ENCODE data around the gene MYO16. TPM values are rescaled to one million over a fixed set of nuclear protein-coding genes. Genes with fewer than 3 reads are reported as not detected.
A peak's percentile ranks its signal among the peaks of the same experiment; 100 is the strongest.

The MYO16 gene
- total RNA-seq, 1 experiment from 2014 or later = 0.05 TPM

- Histone ChIP-seq H3K27ac (peak overlapping the region; percentile 66), H3K4me3 (no peak overlapping the region), H3K9me3 (replicated peaks) (no peaks in the 10 kb centered on the region), H3K4me1 (replicated peaks) (peaks cover 61% of the 10 kb centered on the region), H3K36me3 (no peaks in the 10 kb centered on the region), H3K27me3 (replicated peaks) (no peaks in the 10 kb centered on the region)
- peak; percentile 97 to 99 for DNase-seq (ENCODE audit: low read depth in 1 of 2, low spot score in 2 of 2)
Measured at GRCh38 chr13:109146912-109147647, 517.7 kb downstream of the MYO16 start.

DNA sequence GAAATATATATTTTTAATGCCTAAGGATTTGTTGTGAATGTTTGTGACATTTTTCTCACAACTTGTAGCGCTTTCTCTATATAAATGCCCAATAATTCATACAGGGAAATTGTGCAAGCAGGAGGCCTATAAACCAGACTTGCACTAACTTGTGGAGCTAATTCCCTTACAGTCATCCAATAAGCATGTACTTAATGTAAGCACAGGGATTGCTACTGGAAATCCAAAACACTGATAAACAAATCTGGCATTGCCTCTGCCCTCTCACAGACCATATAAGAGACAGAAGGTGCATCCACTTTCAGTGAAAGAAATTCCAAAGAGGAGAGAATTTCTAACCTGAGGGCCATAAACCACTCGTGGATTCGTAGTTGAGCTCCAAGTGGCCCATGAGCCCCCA is 518.8 kb downstream of the MYO16 start:
- Histone ChIP-seq H3K27me3 (replicated peaks) (no peaks in the 10 kb centered on the region), H3K4me1 (replicated peaks) (peaks cover 72% of the 10 kb centered on the region), H3K36me3 (no peaks in the 10 kb centered on the region), H3K27ac (peak overlapping the region; percentile 66), H3K9me3 (replicated peaks) (no peaks in the 10 kb centered on the region), H3K4me3 (no peak overlapping the region)
- peak; percentile 81 to 95 for DNase-seq (ENCODE audit: low read depth in 1 of 2, low spot score in 2 of 2)

DNA sequence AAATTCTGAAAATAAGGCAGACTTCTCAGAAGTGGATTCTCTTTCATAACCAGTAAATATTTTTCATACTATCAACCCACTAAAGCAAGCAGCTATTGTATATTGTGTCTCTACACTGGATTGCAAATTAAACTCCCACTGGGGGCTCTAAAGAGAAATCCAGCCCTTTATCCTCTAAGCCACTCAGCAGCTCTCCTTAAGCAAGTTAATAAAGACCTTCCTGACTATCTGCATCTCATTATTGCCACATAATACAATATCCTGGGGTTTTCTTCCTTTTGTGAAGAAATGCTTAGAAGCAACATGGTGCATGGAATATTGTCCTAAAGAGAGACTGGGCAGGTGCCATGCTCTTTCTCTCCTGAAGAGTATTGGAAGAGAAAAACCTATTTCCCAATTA is 521.3 kb downstream of the MYO16 start:
- Histone ChIP-seq H3K4me3 (no peak overlapping the region), H3K27me3 (replicated peaks) (no peaks in the 10 kb centered on the region), H3K9me3 (replicated peaks) (no peaks in the 10 kb centered on the region), H3K4me1 (replicated peaks) (peaks cover 95% of the 10 kb centered on the region), H3K36me3 (no peaks in the 10 kb centered on the region), H3K27ac (peak overlapping the region; percentile 97; the same call in 1 of the 2 replicates)
- no peak for DNase-seq (ENCODE audit: low read depth in 1 of 2, low spot score in 2 of 2)

- Histone ChIP-seq H3K4me1 (replicated peaks) (peaks cover 95% of the 10 kb centered on the region), H3K27ac (peak overlapping the region; percentile 97), H3K27me3 (replicated peaks) (no peaks in the 10 kb centered on the region), H3K4me3 (no peak overlapping the region), H3K9me3 (replicated peaks) (no peaks in the 10 kb centered on the region), H3K36me3 (no peaks in the 10 kb centered on the region)
- DNase-seq (ENCODE audit: low read depth in 1 of 2, low spot score in 2 of 2) = peak; percentile 62 to 90
Measured at GRCh38 chr13:109151255-109151654, 521.8 kb downstream of the MYO16 start.

GRCh38 chr13:109151696-109152095 is 522.3 kb downstream of the MYO16 start:
- no peaks in the 10 kb centered on the region for H3K27me3 ChIP-seq (replicated peaks)
- peak overlapping the region; percentile 97 for H3K27ac ChIP-seq
- no peaks in the 10 kb centered on the region for H3K9me3 ChIP-seq (replicated peaks)
- DNase-seq (ENCODE audit: low read depth in 1 of 2, low spot score in 2 of 2) = peak; percentile 90 to 91
- H3K4me1 ChIP-seq (replicated peaks) = peaks cover 95% of the 10 kb centered on the region
- H3K36me3 ChIP-seq = no peaks in the 10 kb centered on the region
- H3K4me3 ChIP-seq = no peak overlapping the region

DNA sequence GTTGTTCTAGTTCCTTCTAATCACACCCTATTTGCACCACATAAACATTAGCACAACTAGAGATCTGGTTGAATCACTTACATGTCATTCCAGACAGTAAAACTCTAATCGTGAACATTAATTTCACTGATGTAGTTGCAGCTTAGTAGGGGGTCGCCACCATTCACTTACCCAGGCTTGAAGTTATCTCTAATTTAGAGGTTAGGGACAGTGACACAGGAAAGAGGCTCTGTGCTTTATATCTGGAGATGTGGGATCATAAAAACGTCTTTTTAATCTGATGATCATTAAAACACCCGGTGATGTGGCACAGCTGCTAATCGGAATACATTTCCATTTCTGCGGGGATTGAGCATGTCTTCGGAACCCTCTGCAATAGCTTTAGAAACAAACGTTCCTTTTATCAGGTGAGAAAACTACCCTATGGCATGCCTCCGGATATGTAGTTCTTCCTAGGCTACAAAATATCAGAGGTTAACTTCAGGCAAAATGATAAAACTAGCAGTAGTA is 523.0 kb downstream of the MYO16 start:
- Histone ChIP-seq H3K9me3 (replicated peaks) (no peaks in the 10 kb centered on the region), H3K4me1 (replicated peaks) (peaks cover 95% of the 10 kb centered on the region)

DNA sequence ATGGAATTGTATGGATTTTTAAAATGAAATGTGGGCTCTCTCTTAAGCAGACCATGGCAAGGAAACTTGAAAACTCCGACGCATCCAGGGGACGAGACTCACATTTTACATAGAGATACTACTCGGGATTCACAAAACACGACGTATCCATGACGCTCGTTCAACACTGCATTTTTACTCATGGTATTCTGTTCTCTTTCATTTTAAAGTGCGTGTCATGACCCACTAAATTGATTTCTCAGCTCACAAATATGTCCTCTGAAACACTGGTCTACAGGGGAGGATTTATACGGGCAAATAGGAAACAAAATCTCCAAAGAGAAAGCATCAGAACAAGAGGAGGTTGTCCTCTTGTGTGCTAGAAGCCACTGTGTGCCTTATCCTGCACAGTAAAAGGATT is 523.5 kb downstream of the MYO16 start:
- DNase-seq (ENCODE audit: low read depth in 1 of 2, low spot score in 2 of 2) = peak; percentile 67 to 83

More for the DNA sequence above, 523.0 kb downstream of the MYO16 start:
- Histone ChIP-seq H3K27me3 (replicated peaks) (no peaks in the 10 kb centered on the region), H3K36me3 (no peaks in the 10 kb centered on the region), H3K4me3 (no peak overlapping the region), H3K27ac (peak overlapping the region; percentile 97)
- peak in 1 of 2 experiments; percentile 50 for DNase-seq (ENCODE audit: low read depth in 1 of 2, low spot score in 2 of 2)

GRCh38 chr13:109154146-109154545 is 524.7 kb downstream of the MYO16 start:
- no peaks in the 10 kb centered on the region for H3K36me3 ChIP-seq
- no peaks in the 10 kb centered on the region for H3K9me3 ChIP-seq (replicated peaks)
- H3K4me1 ChIP-seq (replicated peaks) = peaks cover 82% of the 10 kb centered on the region
- peak overlapping the region; percentile 97 for H3K27ac ChIP-seq
- peak in 1 of 2 experiments; percentile 100 for DNase-seq (ENCODE audit: low read depth in 1 of 2, low spot score in 2 of 2)
- no peaks in the 10 kb centered on the region for H3K27me3 ChIP-seq (replicated peaks)
- peak overlapping the region; percentile 0; the same call in 1 of the 2 replicates for H3K4me3 ChIP-seq

More for the DNA sequence above, 523.5 kb downstream of the MYO16 start:
- Histone ChIP-seq H3K4me1 (replicated peaks) (peaks cover 95% of the 10 kb centered on the region), H3K27ac (peak overlapping the region; percentile 97), H3K9me3 (replicated peaks) (no peaks in the 10 kb centered on the region), H3K27me3 (replicated peaks) (no peaks in the 10 kb centered on the region), H3K36me3 (no peaks in the 10 kb centered on the region), H3K4me3 (no peak overlapping the region)

GRCh38 chr13:109154546-109154945 is 525.1 kb downstream of the MYO16 start:
- Histone ChIP-seq H3K36me3 (no peaks in the 10 kb centered on the region), H3K27me3 (replicated peaks) (no peaks in the 10 kb centered on the region), H3K27ac (peak overlapping the region; percentile 97), H3K9me3 (replicated peaks) (no peaks in the 10 kb centered on the region), H3K4me1 (replicated peaks) (peaks cover 80% of the 10 kb centered on the region), H3K4me3 (peak overlapping the region; percentile 0; the same call in 1 of the 2 replicates)
- peak; percentile 97 to 100 for DNase-seq (ENCODE audit: low read depth in 1 of 2, low spot score in 2 of 2)

DNA sequence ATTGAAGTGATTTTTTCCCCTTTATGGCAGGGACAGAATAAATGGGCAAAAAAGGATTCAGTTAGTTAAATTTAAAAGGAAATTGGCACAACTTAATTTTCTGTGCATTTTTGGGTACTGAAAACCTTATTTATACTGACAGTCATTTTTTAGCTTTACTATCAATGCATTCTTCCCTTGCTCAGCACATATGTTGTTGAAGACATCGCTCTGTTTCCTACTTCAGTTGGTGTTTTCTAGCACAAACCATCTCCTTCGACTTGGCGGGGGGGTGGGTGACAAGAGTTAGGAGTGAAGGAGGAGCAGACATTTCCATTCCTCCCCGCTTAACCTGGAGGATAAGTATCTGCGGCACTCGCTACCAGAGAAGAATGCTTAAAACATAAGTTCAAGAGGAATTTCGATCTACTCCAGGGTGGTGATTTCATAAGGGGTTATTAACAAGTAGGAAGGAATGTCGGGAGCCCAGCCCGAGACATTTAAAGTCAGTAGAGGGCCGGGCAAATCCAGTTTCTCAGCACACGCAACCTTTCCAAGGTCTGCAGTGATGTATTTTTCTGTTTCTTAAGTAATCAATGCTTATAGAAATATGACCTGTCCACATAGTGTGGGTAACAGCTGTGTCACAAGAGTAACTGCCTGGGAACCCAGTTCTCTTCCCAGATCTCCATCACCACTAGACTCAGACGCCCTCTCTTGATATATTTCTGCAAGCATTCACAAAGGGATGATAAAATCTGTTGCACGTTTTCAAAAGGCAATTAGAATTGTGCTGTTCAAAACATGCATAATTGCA is 525.8 kb downstream of the MYO16 start:
- Histone ChIP-seq H3K4me1 (replicated peaks) (peaks cover 78% of the 10 kb centered on the region), H3K27me3 (replicated peaks) (no peaks in the 10 kb centered on the region), H3K27ac (peak overlapping the region; percentile 97), H3K36me3 (no peaks in the 10 kb centered on the region), H3K9me3 (replicated peaks) (no peaks in the 10 kb centered on the region), H3K4me3 (peak overlapping the region; percentile 2)
- DNase-seq (ENCODE audit: low read depth in 1 of 2, low spot score in 2 of 2) = peak; percentile 98 to 100

DNA sequence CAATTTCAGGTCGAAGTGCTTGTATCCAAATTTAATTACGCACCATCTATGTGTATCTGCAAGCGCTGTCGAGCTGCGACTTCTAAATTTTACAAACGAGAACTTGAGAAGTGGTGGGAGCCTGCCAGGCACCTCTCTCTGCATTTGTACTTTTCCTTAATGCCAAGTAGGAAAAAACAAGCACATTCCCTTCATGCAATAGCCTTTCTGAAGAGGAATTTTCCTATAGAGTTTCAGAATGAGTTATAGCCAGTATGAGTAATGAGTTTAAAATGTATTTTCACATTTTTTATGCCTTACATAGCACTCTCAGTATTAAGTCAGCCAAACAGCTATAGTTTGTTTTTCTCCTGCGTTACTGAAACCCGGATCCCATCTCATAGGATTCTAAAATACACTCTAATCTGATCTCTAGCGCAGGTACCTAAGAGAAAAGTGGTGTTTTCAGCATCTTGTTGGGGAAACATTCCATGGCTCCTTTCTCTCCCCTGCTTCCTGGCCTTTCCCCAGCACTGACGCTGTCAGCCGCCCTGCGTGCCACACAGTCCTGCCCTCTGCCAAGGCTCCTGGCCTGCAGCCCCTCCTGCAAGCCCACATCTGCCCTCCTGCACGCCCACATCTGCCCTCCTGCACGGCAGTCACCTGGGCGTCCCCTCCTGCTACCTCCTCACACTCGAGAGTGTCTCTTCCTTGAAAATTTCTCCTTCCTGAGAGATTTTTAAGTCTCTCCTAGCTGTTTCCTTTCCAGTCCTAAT is 526.9 kb downstream of the MYO16 start:
- H3K4me3 ChIP-seq = peak overlapping the region; percentile 2
- peaks cover 68% of the 10 kb centered on the region for H3K4me1 ChIP-seq (replicated peaks)
- H3K27me3 ChIP-seq (replicated peaks) = no peaks in the 10 kb centered on the region
- peak overlapping the region; percentile 97 for H3K27ac ChIP-seq
- H3K36me3 ChIP-seq = no peaks in the 10 kb centered on the region
- peak; percentile 95 to 100 for DNase-seq (ENCODE audit: low read depth in 1 of 2, low spot score in 2 of 2)
- H3K9me3 ChIP-seq (replicated peaks) = no peaks in the 10 kb centered on the region

DNA sequence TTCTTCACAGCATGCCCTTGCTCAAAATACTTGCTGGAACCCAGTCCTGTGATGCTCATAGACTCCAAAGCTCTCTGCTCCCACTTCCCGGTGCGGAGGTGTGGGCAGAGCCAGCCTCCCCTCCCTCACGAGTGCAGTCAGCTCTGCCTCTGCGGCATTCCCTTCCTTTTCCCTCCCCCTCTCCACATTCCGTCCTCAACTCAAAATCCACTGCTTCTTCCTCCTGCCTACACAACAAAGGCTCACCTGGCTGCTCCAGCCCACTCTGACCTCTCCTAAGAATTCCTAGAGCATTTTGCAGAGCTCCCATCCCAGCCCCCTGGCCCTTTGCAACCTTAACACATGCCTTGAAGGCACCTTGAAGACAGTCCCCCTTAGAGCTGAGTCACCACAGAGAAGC is 527.9 kb downstream of the MYO16 start:
- Histone ChIP-seq H3K36me3 (no peaks in the 10 kb centered on the region), H3K4me1 (replicated peaks) (peaks cover 59% of the 10 kb centered on the region), H3K27ac (peak overlapping the region; percentile 97), H3K4me3 (no peak overlapping the region), H3K27me3 (replicated peaks) (no peaks in the 10 kb centered on the region), H3K9me3 (replicated peaks) (no peaks in the 10 kb centered on the region)
- DNase-seq (ENCODE audit: low read depth in 1 of 2, low spot score in 2 of 2) = peak in 1 of 2 experiments; percentile 68

DNA sequence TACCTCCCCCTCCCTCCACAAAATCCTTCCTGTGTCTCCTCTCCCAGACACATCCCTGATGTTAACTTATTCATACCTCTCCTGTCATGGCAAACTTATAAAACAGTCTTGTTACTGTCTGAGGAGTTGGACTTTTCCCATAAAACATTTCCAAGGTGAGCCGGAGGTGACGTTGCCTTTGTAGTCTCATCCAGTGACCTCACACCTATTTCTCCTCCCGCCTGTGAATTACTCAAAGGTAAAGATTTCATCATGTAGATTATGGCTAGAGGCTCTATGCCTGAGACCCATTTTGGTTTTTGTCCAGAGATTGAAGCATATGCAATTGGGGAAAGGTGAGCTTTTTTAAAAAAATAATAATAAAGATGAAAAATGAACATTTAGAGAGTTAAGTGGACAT is 529.0 kb downstream of the MYO16 start:
- Histone ChIP-seq H3K9me3 (replicated peaks) (no peaks in the 10 kb centered on the region), H3K27ac (no peak overlapping the region), H3K36me3 (no peaks in the 10 kb centered on the region), H3K4me3 (no peak overlapping the region), H3K4me1 (replicated peaks) (peaks cover 55% of the 10 kb centered on the region), H3K27me3 (replicated peaks) (no peaks in the 10 kb centered on the region)
- DNase-seq (ENCODE audit: low read depth in 1 of 2, low spot score in 2 of 2) = peak in 1 of 2 experiments; percentile 47

Measured in SJSA1 (cell line).